ENCODE data around the gene KRTAP9-2. TPM values are rescaled to one million over a fixed set of nuclear protein-coding genes. Genes with fewer than 3 reads are reported as not detected.
"Not testable (repeated sequence)": the region's sequence is repeated elsewhere in the genome, so short reads cannot be mapped to it uniquely, and the experiment has no call there.

The KRTAP9-2 gene
- not detected for polyA plus RNA-seq

- H3K4me3 Mint-ChIP-seq; H3K36me3 Mint-ChIP-seq; H3K27me3 Mint-ChIP-seq (ENCODE audit: low read depth in 3 of 3); DNase-seq; H3K9me3 Mint-ChIP-seq; H3K4me1 Mint-ChIP-seq; H3K27ac Mint-ChIP-seq: not testable (repeated sequence)
Measured at GRCh38 chr17:41226598-41227095, at the start of gene KRTAP9-2. KRTAP9-2 (plus strand) TSS chr17:41226648; CDS start chr17:41226655, 7 bp downstream.

GRCh38 chr17:41176744-41177387 is 49.6 kb upstream of the KRTAP9-2 start:
- H3K4me3 Mint-ChIP-seq = no peak overlapping the region
- no peaks in the 10 kb centered on the region for H3K36me3 Mint-ChIP-seq
- no peaks in the 10 kb centered on the region for H3K9me3 Mint-ChIP-seq
- peaks cover 2 to 7% (median 2%) of the 10 kb centered on the region in 3 donors for H3K27me3 Mint-ChIP-seq (ENCODE audit: low read depth in 3 of 3)
- no peak for DNase-seq
- H3K27ac Mint-ChIP-seq = no peak overlapping the region
- no peaks in the 10 kb centered on the region for H3K4me1 Mint-ChIP-seq

- Mint-ChIP-seq H3K27me3 (ENCODE audit: low read depth in 3 of 3) (peaks cover 2 to 7% (median 2%) of the 10 kb centered on the region in 3 donors), H3K27ac (no peak within 1 kb of the TSS), H3K9me3 (no peaks in the 10 kb centered on the region), H3K4me3 (no peak within 1 kb of the TSS), H3K36me3 (no peaks in the 10 kb centered on the region), H3K4me1 (no peaks in the 10 kb centered on the region)
- no peak for DNase-seq
Measured at GRCh38 chr17:41177727-41178271, 48.6 kb upstream of the KRTAP9-2 start, which contains the start of gene KRTAP4-2. KRTAP4-2 (minus strand) TSS chr17:41178221; CDS start chr17:41178164, 57 bp downstream.

- H3K36me3 Mint-ChIP-seq = no peaks in the 10 kb centered on the region
- H3K27me3 Mint-ChIP-seq (ENCODE audit: low read depth in 3 of 3) = peaks cover under 1 to 8% (median 2%) of the 10 kb centered on the region in 3 donors
- H3K27ac Mint-ChIP-seq = no peak overlapping the region
- no peak for DNase-seq
- no peak overlapping the region for H3K4me3 Mint-ChIP-seq
- no peaks in the 10 kb centered on the region for H3K9me3 Mint-ChIP-seq
- H3K4me1 Mint-ChIP-seq = no peaks in the 10 kb centered on the region
Measured at GRCh38 chr17:41178341-41178740, 48.1 kb upstream of the KRTAP9-2 start.

- no peak for DNase-seq
- no peaks in the 10 kb centered on the region for H3K9me3 Mint-ChIP-seq
- no peaks in the 10 kb centered on the region for H3K4me1 Mint-ChIP-seq
- H3K36me3 Mint-ChIP-seq = no peaks in the 10 kb centered on the region
- H3K4me3 Mint-ChIP-seq = no peak overlapping the region
- peaks cover 0 to 3% (median 2%) of the 10 kb centered on the region in 3 donors for H3K27me3 Mint-ChIP-seq (ENCODE audit: low read depth in 3 of 3)
- no peak overlapping the region for H3K27ac Mint-ChIP-seq
Measured at GRCh38 chr17:41178843-41179616, 47.4 kb upstream of the KRTAP9-2 start.

GRCh38 chr17:41184480-41184961 is 41.9 kb upstream of the KRTAP9-2 start, which contains the start of gene KRTAP4-1:
KRTAP4-1 (minus strand) TSS chr17:41184911; CDS start chr17:41184854, 57 bp downstream.
- H3K4me1 Mint-ChIP-seq = no peaks in the 10 kb centered on the region
- H3K9me3 Mint-ChIP-seq = no peaks in the 10 kb centered on the region
- H3K4me3 Mint-ChIP-seq = no peak within 1 kb of the TSS
- H3K27ac Mint-ChIP-seq = no peak within 1 kb of the TSS
- H3K36me3 Mint-ChIP-seq = no peaks in the 10 kb centered on the region
- H3K27me3 Mint-ChIP-seq (ENCODE audit: low read depth in 3 of 3) = peaks cover 4 to 11% (median 5%) of the 10 kb centered on the region in 3 donors
- DNase-seq = no peak

- no peak overlapping the region for H3K4me3 Mint-ChIP-seq
- no peak for DNase-seq
- peaks cover 4 to 11% (median 5%) of the 10 kb centered on the region in 3 donors for H3K27me3 Mint-ChIP-seq (ENCODE audit: low read depth in 3 of 3)
- H3K36me3 Mint-ChIP-seq = no peaks in the 10 kb centered on the region
- H3K4me1 Mint-ChIP-seq = no peaks in the 10 kb centered on the region
- H3K9me3 Mint-ChIP-seq = no peaks in the 10 kb centered on the region
- H3K27ac Mint-ChIP-seq = no peak overlapping the region
Measured at GRCh38 chr17:41185001-41185400, 41.4 kb upstream of the KRTAP9-2 start.

- no peak overlapping the region for H3K27ac Mint-ChIP-seq
- H3K4me3 Mint-ChIP-seq = no peak overlapping the region
- H3K36me3 Mint-ChIP-seq = no peaks in the 10 kb centered on the region
- DNase-seq = no peak
- H3K27me3 Mint-ChIP-seq (ENCODE audit: low read depth in 3 of 3) = peaks cover 8 to 22% (median 9%) of the 10 kb centered on the region in 3 donors
- peaks cover 0 to 3% (median 0%) of the 10 kb centered on the region in 6 donors for H3K9me3 Mint-ChIP-seq
- no peaks in the 10 kb centered on the region for H3K4me1 Mint-ChIP-seq
Measured at GRCh38 chr17:41186872-41187271, 39.6 kb upstream of the KRTAP9-2 start.

GRCh38 chr17:41189837-41190318 is 36.6 kb upstream of the KRTAP9-2 start, which contains the start of gene KRTAP9-1:
KRTAP9-1 (plus strand) TSS chr17:41189887; CDS start chr17:41189887, 0 bp downstream.
- H3K27ac Mint-ChIP-seq, DNase-seq, H3K4me3 Mint-ChIP-seq, H3K4me1 Mint-ChIP-seq, H3K9me3 Mint-ChIP-seq, H3K36me3 Mint-ChIP-seq: not testable (repeated sequence)
- H3K27me3 Mint-ChIP-seq (ENCODE audit: low read depth in 3 of 3) = peaks cover 5 to 22% (median 6%) of the 10 kb centered on the region in 3 donors

- Mint-ChIP-seq H3K27ac (no peak overlapping the region), H3K4me1 (no peaks in the 10 kb centered on the region), H3K27me3 (ENCODE audit: low read depth in 3 of 3) (peaks cover 5 to 20% (median 6%) of the 10 kb centered on the region in 3 donors), H3K36me3 (no peaks in the 10 kb centered on the region), H3K9me3 (peaks cover 0 to 4% (median 0%) of the 10 kb centered on the region in 6 donors), H3K4me3 (no peak overlapping the region)
- no peak for DNase-seq
Measured at GRCh38 chr17:41190328-41190727, 36.1 kb upstream of the KRTAP9-2 start.

GRCh38 chr17:41196068-41196467 is 30.4 kb upstream of the KRTAP9-2 start:
- no peak overlapping the region for H3K4me3 Mint-ChIP-seq
- peaks cover 0 to 16% (median 5%) of the 10 kb centered on the region in 3 donors for H3K27me3 Mint-ChIP-seq (ENCODE audit: low read depth in 3 of 3)

GRCh38 chr17:41199421-41200078 is 26.9 kb upstream of the KRTAP9-2 start:
- Mint-ChIP-seq H3K4me1 (no peaks in the 10 kb centered on the region), H3K9me3 (peaks cover 0 to 6% (median 0%) of the 10 kb centered on the region in 6 donors), H3K27ac (no peak overlapping the region), H3K36me3 (no peaks in the 10 kb centered on the region), H3K27me3 (ENCODE audit: low read depth in 3 of 3) (peaks cover 0 to 8% (median 3%) of the 10 kb centered on the region in 3 donors), H3K4me3 (no peak overlapping the region)
- DNase-seq = no peak

More at GRCh38 chr17:41196068-41196467, 30.4 kb upstream of the KRTAP9-2 start:
- H3K27ac Mint-ChIP-seq = no peak overlapping the region
- H3K36me3 Mint-ChIP-seq = no peaks in the 10 kb centered on the region
- DNase-seq = no peak
- H3K9me3 Mint-ChIP-seq = peaks cover 0 to 6% (median 0%) of the 10 kb centered on the region in 6 donors
- no peaks in the 10 kb centered on the region for H3K4me1 Mint-ChIP-seq

- Mint-ChIP-seq H3K36me3 (no peaks in the 10 kb centered on the region), H3K27me3 (ENCODE audit: low read depth in 3 of 3) (peaks cover 7 to 31% (median 11%) of the 10 kb centered on the region in 3 donors), H3K27ac (no peak overlapping the region), H3K9me3 (peaks cover 0 to 2% (median 0%) of the 10 kb centered on the region in 6 donors), H3K4me3 (no peak overlapping the region), H3K4me1 (no peaks in the 10 kb centered on the region)
- DNase-seq = no peak
Measured at GRCh38 chr17:41211845-41212466, 14.5 kb upstream of the KRTAP9-2 start.

Measured in immature natural killer cell (primary cell).